PFSK-1 (cell line): ENCODE results near the gene PARP1.

Experiments
- FOXP2 ChIP-seq: optimal IDR thresholded peaks from 2 replicates; pipeline ENCODE3; 2011; ENCODE audit warnings: borderline replicate concordance, control low read depth, inconsistent platforms; ENCODE audit not compliant: insufficient read depth; ENCODE audit errors: extremely low read length, extremely low read depth
- POLR2AphosphoS5 ChIP-seq: IDR thresholded peaks from 2 replicates; pipeline ENCODE4 v1.6.1; 2012; ENCODE audit warnings: low read depth, mild to moderate bottlenecking, control low read depth, low read length, moderate library complexity
- SIN3A ChIP-seq: IDR thresholded peaks from 2 replicates; pipeline ENCODE4 v1.6.1; 2012; ENCODE audit warnings: mild to moderate bottlenecking, low read length, moderate library complexity, borderline replicate concordance; ENCODE audit not compliant: insufficient read depth
- TAF1 ChIP-seq: IDR thresholded peaks from 2 replicates; pipeline ENCODE4 v1.6.1; 2012; ENCODE audit warnings: low read length, control low read depth, borderline replicate concordance; ENCODE audit not compliant: insufficient read depth
- TF ChIP-seq, protein P1 (sequence below), 2 experiments: IDR thresholded peaks; 2 replicates each; pipeline versions ENCODE4 v1.6.1 to v1.8.0; 2011 to 2012; ENCODE audit warnings: low read depth in 2 of 2, low read length in 2 of 2, control low read depth in 1 of 2, inconsistent platforms in 1 of 2, mild to moderate bottlenecking in 1 of 2, moderate library complexity in 1 of 2; ENCODE audit not compliant: insufficient read depth in 1 of 2

The PARP1 gene

DNA sequence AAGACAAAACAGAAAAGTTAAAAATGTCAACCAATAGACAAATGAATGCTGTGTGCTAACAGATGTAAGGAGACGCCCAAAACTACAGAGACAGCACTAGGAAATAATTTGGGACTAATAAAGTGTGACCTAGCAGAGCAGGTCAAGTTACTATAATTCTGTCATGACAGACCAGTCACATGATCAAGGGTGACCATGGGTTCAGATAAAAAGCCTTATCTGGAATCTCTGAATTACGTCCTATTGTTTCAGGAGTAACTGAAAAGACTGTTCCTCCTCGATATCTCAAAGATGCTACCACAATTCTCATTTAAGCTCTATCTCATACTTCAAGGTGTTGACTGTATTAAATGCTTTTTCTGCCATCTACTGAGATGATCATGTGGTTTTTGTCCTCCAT lies 31.6 kb downstream of the PARP1 start:
- TF ChIP-seq TAF1 (no peak), SIN3A (no peak), POLR2AphosphoS5 (no peak), FOXP2 (no peak)
- TF ChIP-seq, protein P1, sequence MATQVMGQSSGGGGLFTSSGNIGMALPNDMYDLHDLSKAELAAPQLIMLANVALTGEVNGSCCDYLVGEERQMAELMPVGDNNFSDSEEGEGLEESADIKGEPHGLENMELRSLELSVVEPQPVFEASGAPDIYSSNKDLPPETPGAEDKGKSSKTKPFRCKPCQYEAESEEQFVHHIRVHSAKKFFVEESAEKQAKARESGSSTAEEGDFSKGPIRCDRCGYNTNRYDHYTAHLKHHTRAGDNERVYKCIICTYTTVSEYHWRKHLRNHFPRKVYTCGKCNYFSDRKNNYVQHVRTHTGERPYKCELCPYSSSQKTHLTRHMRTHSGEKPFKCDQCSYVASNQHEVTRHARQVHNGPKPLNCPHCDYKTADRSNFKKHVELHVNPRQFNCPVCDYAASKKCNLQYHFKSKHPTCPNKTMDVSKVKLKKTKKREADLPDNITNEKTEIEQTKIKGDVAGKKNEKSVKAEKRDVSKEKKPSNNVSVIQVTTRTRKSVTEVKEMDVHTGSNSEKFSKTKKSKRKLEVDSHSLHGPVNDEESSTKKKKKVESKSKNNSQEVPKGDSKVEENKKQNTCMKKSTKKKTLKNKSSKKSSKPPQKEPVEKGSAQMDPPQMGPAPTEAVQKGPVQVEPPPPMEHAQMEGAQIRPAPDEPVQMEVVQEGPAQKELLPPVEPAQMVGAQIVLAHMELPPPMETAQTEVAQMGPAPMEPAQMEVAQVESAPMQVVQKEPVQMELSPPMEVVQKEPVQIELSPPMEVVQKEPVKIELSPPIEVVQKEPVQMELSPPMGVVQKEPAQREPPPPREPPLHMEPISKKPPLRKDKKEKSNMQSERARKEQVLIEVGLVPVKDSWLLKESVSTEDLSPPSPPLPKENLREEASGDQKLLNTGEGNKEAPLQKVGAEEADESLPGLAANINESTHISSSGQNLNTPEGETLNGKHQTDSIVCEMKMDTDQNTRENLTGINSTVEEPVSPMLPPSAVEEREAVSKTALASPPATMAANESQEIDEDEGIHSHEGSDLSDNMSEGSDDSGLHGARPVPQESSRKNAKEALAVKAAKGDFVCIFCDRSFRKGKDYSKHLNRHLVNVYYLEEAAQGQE (IDR thresholded peaks at IDR 0.05; ENCODE audit: insufficient read depth in 1 of 2, low read depth in 2 of 2, low read length in 2 of 2), result no peak

DNA sequence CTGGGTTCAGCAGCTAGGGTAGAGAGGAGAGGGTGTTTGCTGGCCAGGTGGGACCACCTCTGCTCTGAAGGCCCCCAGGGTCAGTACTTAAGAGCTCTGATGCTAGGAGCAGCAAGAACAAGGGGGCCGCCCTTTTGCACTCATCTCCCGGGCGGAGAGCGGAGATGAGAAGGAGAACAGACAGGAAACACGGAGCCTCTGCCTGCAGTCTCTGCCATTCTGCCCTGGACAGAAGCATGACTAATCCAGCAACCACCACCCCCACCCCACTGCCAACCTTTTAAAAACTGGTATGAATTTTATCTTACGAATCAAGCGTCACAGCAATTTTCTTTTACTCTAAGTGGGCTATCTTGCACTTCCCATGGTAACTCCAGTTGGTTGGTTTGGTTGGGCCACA lies 34.5 kb downstream of the PARP1 start:
- TF ChIP-seq POLR2AphosphoS5, result no peak
- TF ChIP-seq, protein P1 (IDR thresholded peaks at IDR 0.05; ENCODE audit: insufficient read depth in 1 of 2, low read depth in 2 of 2, low read length in 2 of 2), result no peak
- no peak for TF ChIP-seq TAF1
- TF ChIP-seq FOXP2, result no peak
- no peak for TF ChIP-seq SIN3A

DNA sequence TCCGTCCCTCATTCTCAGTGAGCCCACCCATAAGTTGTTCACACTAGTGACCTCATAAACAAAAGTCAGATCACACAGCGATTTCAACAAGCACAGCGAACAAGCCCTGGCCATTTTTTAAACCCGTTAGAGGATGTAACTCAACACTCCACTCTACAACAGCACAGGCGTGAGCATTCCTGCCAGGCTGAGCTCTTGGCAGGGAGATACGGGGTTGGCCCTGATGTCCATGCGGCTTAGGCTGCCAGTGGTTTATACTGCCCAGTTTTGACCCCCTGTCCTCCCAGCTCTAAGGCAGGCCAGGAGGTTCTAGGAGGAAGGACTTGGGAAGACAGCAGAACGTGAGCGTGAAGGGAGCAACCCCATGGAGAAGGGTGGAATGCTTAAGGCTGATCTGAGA lies 35.0 kb downstream of the PARP1 start:
- TF ChIP-seq SIN3A, result no peak
- no peak for TF ChIP-seq TAF1
- TF ChIP-seq, protein P1 (IDR thresholded peaks at IDR 0.05; ENCODE audit: insufficient read depth in 1 of 2, low read depth in 2 of 2, low read length in 2 of 2), result no peak
- no peak for TF ChIP-seq POLR2AphosphoS5
- no peak for TF ChIP-seq FOXP2

DNA sequence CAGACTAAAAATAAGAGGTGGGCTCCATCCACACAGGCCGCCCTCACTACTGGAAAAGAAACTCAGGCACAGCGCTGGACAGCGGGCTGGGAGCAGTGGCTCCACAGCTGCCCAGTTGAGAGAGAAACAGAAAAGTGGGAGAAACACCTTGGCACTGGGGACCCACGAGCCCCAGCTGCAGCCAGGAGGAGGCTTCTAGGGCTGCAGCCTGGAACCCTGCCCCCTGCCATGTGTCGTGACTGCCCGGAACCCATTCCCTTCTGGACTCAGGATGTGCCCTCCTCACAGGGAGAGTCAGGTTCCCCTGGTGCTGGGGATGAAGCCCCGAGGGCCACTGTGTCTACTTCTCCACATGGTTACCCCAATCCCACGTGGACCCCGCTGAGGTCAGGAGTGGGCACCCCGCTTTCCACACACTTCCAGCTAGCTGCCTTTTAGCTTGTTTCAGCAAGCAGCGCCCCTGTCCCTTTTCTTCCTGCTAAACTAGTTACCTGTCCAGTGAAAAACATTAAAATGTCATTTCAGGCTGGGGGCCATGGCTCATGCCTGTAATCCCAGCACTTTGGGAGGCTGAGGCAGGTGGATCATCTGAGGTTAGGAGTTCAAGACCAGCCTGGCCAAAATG lies 35.9 kb downstream of the PARP1 start:
- no peak for TF ChIP-seq POLR2AphosphoS5
- TF ChIP-seq, protein P1 (IDR thresholded peaks at IDR 0.05; ENCODE audit: insufficient read depth in 1 of 2, low read depth in 2 of 2, low read length in 2 of 2), result no peak
- TF ChIP-seq FOXP2, result no peak
- no peak for TF ChIP-seq TAF1
- no peak for TF ChIP-seq SIN3A

DNA sequence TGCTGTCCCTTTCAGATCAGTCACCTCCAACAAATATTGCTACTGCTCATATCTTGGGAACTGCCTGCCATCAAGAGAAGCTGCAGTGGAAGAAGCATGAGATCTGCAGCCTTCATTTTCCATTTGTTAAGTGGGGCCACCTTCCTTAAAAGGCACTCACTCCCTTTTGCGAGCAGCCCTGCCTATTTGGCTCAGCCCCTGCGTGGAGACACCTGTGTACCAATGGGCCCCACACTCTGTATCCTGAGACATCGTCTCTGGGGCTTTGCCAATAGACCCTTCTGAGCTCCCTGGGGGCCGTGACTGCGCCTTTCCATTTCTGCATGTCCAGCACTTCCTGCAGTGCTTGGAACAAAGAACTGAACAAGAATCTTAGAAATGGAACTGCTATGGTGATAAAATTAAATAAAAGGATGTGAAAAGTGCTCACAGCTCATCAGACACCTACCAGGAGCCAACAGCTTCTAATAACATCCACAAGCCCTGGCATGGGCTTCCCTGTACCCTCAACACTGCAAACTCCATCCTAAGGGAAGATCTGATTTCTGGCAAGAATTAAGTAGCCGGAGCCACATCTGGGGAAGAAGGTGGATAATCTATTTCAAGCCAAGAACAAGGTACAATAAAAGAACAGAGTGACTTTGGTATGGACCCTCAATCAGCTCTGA lies 36.7 kb downstream of the PARP1 start:
- TF ChIP-seq, protein P1 (IDR thresholded peaks at IDR 0.05; ENCODE audit: insufficient read depth in 1 of 2, low read depth in 2 of 2, low read length in 2 of 2), result no peak
- TF ChIP-seq POLR2AphosphoS5, result no peak
